Loucy (cell line): ENCODE results near the gene LAMA5.

ENCODE experiments used
- H2AFZ ChIP-seq: fragments of 200-600 bp; sonication (generic); 2 replicates; pipeline ENCODE4 v1.6.0; 2016; ENCODE audit warnings: antibody characterized with exemption, mild to moderate bottlenecking, low read length, moderate library complexity
- H3F3A ChIP-seq: fragments of 200-600 bp; 2 replicates; pipeline ENCODE4 v1.6.0; 2016; ENCODE audit warnings: antibody characterized with exemption, low read depth, mild to moderate bottlenecking
- H3K27me3 ChIP-seq: fragments of 200-600 bp; sonication (generic); 2 replicates; pipeline ENCODE4 v1.6.1; 2014; ENCODE audit warnings: low read length, mild to moderate bottlenecking; ENCODE audit not compliant: insufficient read depth, poor library complexity, severe bottlenecking
- H3K36me3 ChIP-seq: fragments of 200-600 bp; sonication (generic); 2 replicates; pipeline ENCODE4 v1.6.1; 2016; ENCODE audit warnings: low read length; ENCODE audit not compliant: insufficient read depth
- H3K4me1 ChIP-seq: fragments of 200-600 bp; sonication (generic); 2 replicates; pipeline ENCODE4 v1.5.1; 2014; ENCODE audit warnings: low read length, mild to moderate bottlenecking; ENCODE audit not compliant: insufficient read depth, poor library complexity, severe bottlenecking
- H3K4me2 ChIP-seq: fragments of 200-600 bp; sonication (generic); 2 replicates; pipeline ENCODE4 v1.6.0; 2014; ENCODE audit warnings: antibody characterized with exemption, low read length, low read depth, mild to moderate bottlenecking; ENCODE audit not compliant: poor library complexity, severe bottlenecking
- H3K4me3 ChIP-seq: fragments of 200-600 bp; sonication (generic); 2 replicates; pipeline ENCODE4 v1.5.1; 2014; ENCODE audit warnings: low read length, mild to moderate bottlenecking, mixed read lengths; ENCODE audit not compliant: poor library complexity, severe bottlenecking
- H3K79me2 ChIP-seq: fragments of 200-600 bp; sonication (generic); 2 replicates; pipeline ENCODE4 v1.6.1; 2014; ENCODE audit warnings: low read length; ENCODE audit not compliant: insufficient read depth
- H3K9ac ChIP-seq: fragments of 200-600 bp; sonication (generic); 2 replicates; pipeline ENCODE4 v1.6.0; 2014; ENCODE audit warnings: mild to moderate bottlenecking, low read depth, low read length, moderate library complexity; ENCODE audit not compliant: poor library complexity, severe bottlenecking
- H3K9me2 ChIP-seq: fragments of 200-600 bp; sonication (generic); replicated peaks from 2 replicates; pipeline ENCODE4 v1.6.1; 2016; ENCODE audit warnings: low read depth, low read length, mixed read lengths
- H3K9me3 ChIP-seq: fragments of 200-600 bp; sonication (generic); 2 replicates; pipeline ENCODE4 v1.6.1; 2014; ENCODE audit warnings: mild to moderate bottlenecking, antibody characterized with exemption, low read length, low read depth; ENCODE audit not compliant: insufficient read depth
- H4K20me1 ChIP-seq: fragments of 200-600 bp; sonication (generic); 2 replicates; pipeline ENCODE4 v1.6.0; 2014; ENCODE audit warnings: antibody characterized with exemption, low read length, mild to moderate bottlenecking; ENCODE audit not compliant: insufficient read depth, poor library complexity, severe bottlenecking
- CTCF ChIP-seq: fragments of 200-600 bp; sonication (generic); conservative IDR thresholded peaks from 2 replicates; pipeline ENCODE4 v1.5.1; 2014; ENCODE audit warnings: mild to moderate bottlenecking, antibody characterized with exemption, low read length
- EZH2phosphoT487 ChIP-seq: fragments of 200-600 bp; IDR thresholded peaks from 2 replicates; pipeline ENCODE4 v1.6.1; 2018; ENCODE audit warnings: antibody characterized with exemption, mild to moderate bottlenecking, moderate library complexity, borderline replicate concordance

LAMA5 gene

GRCh38 chr20:62299666-62300236 is 67.4 kb downstream of the LAMA5 start:
- Histone ChIP-seq H3K9ac (no peak overlapping the region), H2AFZ (no peak overlapping the region), H3K79me2 (peaks cover 18% of the 10 kb centered on the region), H3K9me2 (no peaks in the 10 kb centered on the region), H3K9me3 (no peaks in the 10 kb centered on the region), H3K4me2 (no peak overlapping the region), H3K4me3 (no peak overlapping the region), H3F3A (0 out of 2 replicates have a peak, but pooled peaks cover 5% of the 10 kb centered on the region), H4K20me1 (peaks cover 19% of the 10 kb centered on the region), H3K27me3 (no peaks in the 10 kb centered on the region), H3K4me1 (peaks cover 9% of the 10 kb centered on the region), H3K36me3 (peaks cover 14% of the 10 kb centered on the region; the same call in 1 of the 2 replicates)
- TF ChIP-seq CTCF (no peak), EZH2phosphoT487 (no peak)

DNA sequence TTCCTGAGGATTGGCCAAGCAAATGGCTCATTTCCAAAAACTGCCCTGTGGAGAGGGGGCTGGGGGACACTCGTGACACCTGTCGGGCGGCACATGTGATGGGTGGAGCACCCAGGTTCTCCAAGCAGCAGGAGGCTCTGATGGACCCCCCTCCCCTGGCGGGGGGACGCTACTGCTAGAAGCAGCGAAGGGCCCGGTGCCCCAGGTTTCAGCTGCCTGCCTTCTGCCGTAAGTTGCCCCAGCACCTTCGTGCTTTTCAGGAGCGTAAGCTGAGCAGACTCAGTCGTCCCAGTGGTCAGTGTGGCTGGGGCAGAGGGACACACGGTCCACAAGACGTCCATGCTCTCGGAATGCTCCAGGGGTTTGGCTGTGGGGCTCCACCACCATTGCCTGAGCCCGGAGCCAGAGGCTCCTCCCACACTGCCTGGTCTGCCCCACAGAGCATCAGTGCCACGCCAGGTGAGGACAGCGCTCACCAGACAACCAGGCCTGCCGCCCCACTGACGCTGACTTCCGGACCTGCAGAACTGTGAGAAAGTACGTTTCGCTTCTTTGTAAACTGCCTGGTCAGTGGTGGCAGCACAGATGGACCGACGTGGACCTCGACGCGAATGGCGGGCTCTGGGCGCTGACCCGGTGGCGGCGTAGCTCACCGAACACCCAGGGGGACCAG is 68.4 kb downstream of the LAMA5 start:
- H3K36me3 ChIP-seq = peaks cover 22% of the 10 kb centered on the region; the same call in 1 of the 2 replicates
- 0 out of 2 replicates have a peak, but pooled peaks cover 5% of the 10 kb centered on the region for H3F3A ChIP-seq
- peaks cover 9% of the 10 kb centered on the region for H4K20me1 ChIP-seq
- no peaks in the 10 kb centered on the region for H3K27me3 ChIP-seq
- no peaks in the 10 kb centered on the region for H3K9me2 ChIP-seq
- peaks cover 7% of the 10 kb centered on the region for H3K79me2 ChIP-seq
- H3K4me3 ChIP-seq = no peak overlapping the region
- H2AFZ ChIP-seq = no peak overlapping the region
- no peaks in the 10 kb centered on the region for H3K9me3 ChIP-seq
- H3K4me1 ChIP-seq = peaks cover under 1% of the 10 kb centered on the region
- no peak overlapping the region for H3K4me2 ChIP-seq
- TF ChIP-seq EZH2phosphoT487 (no peak), CTCF (no peak)
- no peak overlapping the region for H3K9ac ChIP-seq

DNA sequence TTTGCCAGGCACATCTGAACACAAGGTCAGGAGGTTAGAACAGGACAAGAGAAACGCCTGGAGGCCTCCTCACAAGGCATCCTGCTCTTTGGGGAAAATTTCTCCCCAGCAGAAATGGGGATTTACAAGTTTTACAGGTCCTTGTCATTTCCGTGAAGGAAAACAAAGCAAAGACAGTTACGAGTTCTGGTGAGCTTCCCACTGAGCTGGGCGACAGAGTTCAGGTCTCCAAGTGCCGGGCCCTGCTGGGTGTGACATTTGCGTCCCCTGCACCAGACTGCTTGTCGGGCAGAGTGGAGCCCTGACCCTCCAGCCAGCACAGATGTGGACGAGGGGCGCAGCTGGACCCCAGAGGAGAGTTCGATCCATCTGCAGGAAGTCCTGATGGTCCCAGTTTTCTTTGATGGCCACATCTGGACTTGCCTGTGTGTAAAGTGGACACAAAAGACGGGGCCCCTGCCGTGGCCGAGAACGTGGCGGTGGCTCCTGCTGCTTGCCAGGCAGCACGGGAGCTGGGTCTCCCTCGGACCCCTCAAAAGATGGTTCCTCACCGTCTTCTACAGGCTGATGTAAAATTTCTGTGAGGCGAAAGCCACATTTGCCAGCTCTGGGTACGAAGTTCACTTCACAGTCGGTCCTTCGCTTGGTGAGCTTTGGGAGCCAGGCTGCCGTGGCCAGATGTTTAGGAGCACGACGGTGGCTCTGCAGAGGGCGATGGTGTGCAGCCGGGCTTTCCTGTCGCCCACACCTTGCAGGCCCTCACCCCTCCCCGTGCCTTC is 69.5 kb downstream of the LAMA5 start:
- Histone ChIP-seq H3K4me1 (no peaks in the 10 kb centered on the region), H3K4me3 (no peak overlapping the region), H3K9ac (no peak overlapping the region), H3K9me3 (no peaks in the 10 kb centered on the region), H2AFZ (no peak overlapping the region), H3K27me3 (no peaks in the 10 kb centered on the region), H3K4me2 (no peak overlapping the region), H3F3A (0 out of 2 replicates have a peak, but pooled peaks cover 5% of the 10 kb centered on the region), H3K36me3 (peaks cover 29% of the 10 kb centered on the region; the same call in 1 of the 2 replicates), H3K79me2 (no peaks in the 10 kb centered on the region), H3K9me2 (no peaks in the 10 kb centered on the region), H4K20me1 (no peaks in the 10 kb centered on the region)
- TF ChIP-seq EZH2phosphoT487 (no peak), CTCF (no peak)
